Measurements from ENCODE around the gene ZFAND3. TPM values are rescaled to one million over a fixed set of nuclear protein-coding genes. Genes with fewer than 3 reads are reported as not detected.

The ZFAND3 gene
- total RNA-seq, 1 experiment from 2014 or later: 107 TPM

GRCh38 chr6:38149531-38149930, 330.0 kb downstream of the ZFAND3 start:
- H3K27ac Mint-ChIP-seq (ENCODE audit: unreplicated experiment): no peak overlapping the region
- no peak overlapping the region for H3K4me3 Mint-ChIP-seq (ENCODE audit: unreplicated experiment)
- H3K27me3 ChIP-seq (replicated peaks; ENCODE audit: control insufficient read depth, insufficient read depth, low read length): no peaks in the 10 kb centered on the region

GRCh38 chr6:38150021-38150420, 330.5 kb downstream of the ZFAND3 start:
- H3K27ac Mint-ChIP-seq (ENCODE audit: unreplicated experiment): no peak overlapping the region
- intact Hi-C loops (cut with micrococcal nuclease; ENCODE audit: unreplicated experiment): no loop called here

More at GRCh38 chr6:38149531-38149930, 330.0 kb downstream of the ZFAND3 start:
- intact Hi-C loops (cut with micrococcal nuclease; ENCODE audit: unreplicated experiment): no loop called here
- H3K36me3 ChIP-seq (ENCODE audit: control insufficient read depth, insufficient read depth, low read length): no peaks in the 10 kb centered on the region
- Mint-ChIP-seq H3K4me1 (ENCODE audit: low read depth, unreplicated experiment) (no peaks in the 10 kb centered on the region), H3K36me3 (ENCODE audit: insufficient read depth, unreplicated experiment) (peaks cover 18% of the 10 kb centered on the region), H3K9me3 (ENCODE audit: unreplicated experiment) (no peaks in the 10 kb centered on the region), H3K27me3 (ENCODE audit: insufficient read depth, unreplicated experiment) (no peaks in the 10 kb centered on the region)
- H3K9me3 ChIP-seq: no peaks in the 10 kb centered on the region
- POLR2A ChIA-PET: interaction anchor here (0.5 kb wide), 1 partner anchor 331 kb away, joined by 4 read pairs; no protein-coding TSS in a partner anchor
- H3K4me3 ChIP-seq (ENCODE audit: low read depth, low read length): no peak overlapping the region
- no peak for DNase-seq
- TF ChIP-seq, protein P1, sequence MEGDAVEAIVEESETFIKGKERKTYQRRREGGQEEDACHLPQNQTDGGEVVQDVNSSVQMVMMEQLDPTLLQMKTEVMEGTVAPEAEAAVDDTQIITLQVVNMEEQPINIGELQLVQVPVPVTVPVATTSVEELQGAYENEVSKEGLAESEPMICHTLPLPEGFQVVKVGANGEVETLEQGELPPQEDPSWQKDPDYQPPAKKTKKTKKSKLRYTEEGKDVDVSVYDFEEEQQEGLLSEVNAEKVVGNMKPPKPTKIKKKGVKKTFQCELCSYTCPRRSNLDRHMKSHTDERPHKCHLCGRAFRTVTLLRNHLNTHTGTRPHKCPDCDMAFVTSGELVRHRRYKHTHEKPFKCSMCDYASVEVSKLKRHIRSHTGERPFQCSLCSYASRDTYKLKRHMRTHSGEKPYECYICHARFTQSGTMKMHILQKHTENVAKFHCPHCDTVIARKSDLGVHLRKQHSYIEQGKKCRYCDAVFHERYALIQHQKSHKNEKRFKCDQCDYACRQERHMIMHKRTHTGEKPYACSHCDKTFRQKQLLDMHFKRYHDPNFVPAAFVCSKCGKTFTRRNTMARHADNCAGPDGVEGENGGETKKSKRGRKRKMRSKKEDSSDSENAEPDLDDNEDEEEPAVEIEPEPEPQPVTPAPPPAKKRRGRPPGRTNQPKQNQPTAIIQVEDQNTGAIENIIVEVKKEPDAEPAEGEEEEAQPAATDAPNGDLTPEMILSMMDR (IDR thresholded peaks at IDR 0.05; ENCODE audit: insufficient read depth in 1 of 2, low read depth in 1 of 2, low read length in 1 of 2, severe bottlenecking in 1 of 2, unreplicated experiment in 1 of 2): no peak
- H3K4me1 ChIP-seq: no peaks in the 10 kb centered on the region
- CTCF ChIA-PET: interaction anchor here (0.6 kb wide), 1 partner anchor 980 kb away, joined by 5 read pairs; the partner anchor contains the start of gene PIM1
- BruUV-seq (replicated peaks): no TSS peak

DNA sequence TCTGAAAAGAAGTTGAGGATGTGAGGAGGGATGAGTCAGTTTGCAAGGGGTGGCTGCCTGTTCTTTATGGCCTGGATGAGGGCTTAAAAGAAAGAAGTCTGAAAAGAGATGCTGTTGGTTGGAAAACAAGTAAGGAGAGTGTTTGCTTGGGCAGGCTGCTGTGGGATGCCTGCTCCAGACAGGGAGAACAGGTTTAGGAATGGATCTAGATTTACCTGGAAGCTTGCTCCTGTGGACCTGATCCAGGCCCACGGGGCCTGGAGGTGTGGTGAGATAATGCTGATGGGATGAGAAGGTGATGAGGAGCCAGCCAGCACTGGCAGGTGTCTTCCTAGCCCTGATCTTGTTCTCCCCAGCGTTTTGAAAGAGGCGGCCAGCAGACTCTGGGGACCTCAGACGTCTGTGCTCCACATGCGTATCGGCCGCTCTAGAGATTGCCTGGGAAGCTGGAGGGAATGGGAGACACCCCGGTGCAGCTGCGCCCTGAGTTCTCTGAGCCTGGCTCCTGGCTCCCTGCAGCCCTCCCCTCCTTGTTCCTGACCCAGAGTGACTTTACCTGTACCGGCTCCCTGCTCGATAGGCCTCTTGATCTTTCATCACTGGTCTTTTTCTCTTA, 331.3 kb downstream of the ZFAND3 start:
- no peak overlapping the region for H3K4me3 Mint-ChIP-seq (ENCODE audit: unreplicated experiment)
- no TSS peak for BruUV-seq (replicated peaks)
- ChIA-PET CTCF (no interaction called here), POLR2A (no interaction called here)
- no peaks in the 10 kb centered on the region for H3K4me1 Mint-ChIP-seq (ENCODE audit: low read depth, unreplicated experiment)
- Histone ChIP-seq H3K4me1 (no peaks in the 10 kb centered on the region), H3K27me3 (replicated peaks; ENCODE audit: control insufficient read depth, insufficient read depth, low read length) (no peaks in the 10 kb centered on the region), H3K4me3 (ENCODE audit: low read depth, low read length) (no peak overlapping the region), H3K36me3 (ENCODE audit: control insufficient read depth, insufficient read depth, low read length) (no peaks in the 10 kb centered on the region), H3K9me3 (no peaks in the 10 kb centered on the region)
- H3K27ac Mint-ChIP-seq (ENCODE audit: unreplicated experiment): no peak overlapping the region
- H3K9me3 Mint-ChIP-seq (ENCODE audit: unreplicated experiment): no peaks in the 10 kb centered on the region
- TF ChIP-seq, protein P1 (IDR thresholded peaks at IDR 0.05; ENCODE audit: insufficient read depth in 1 of 2, low read depth in 1 of 2, low read length in 1 of 2, severe bottlenecking in 1 of 2, unreplicated experiment in 1 of 2): no peak
- H3K36me3 Mint-ChIP-seq (ENCODE audit: insufficient read depth, unreplicated experiment): peaks cover 24% of the 10 kb centered on the region
- DNase-seq: no peak
- intact Hi-C loops (cut with micrococcal nuclease; ENCODE audit: unreplicated experiment): no loop called here
- no peaks in the 10 kb centered on the region for H3K27me3 Mint-ChIP-seq (ENCODE audit: insufficient read depth, unreplicated experiment)

More at GRCh38 chr6:38150021-38150420, 330.5 kb downstream of the ZFAND3 start:
- H3K4me3 ChIP-seq (ENCODE audit: low read depth, low read length): no peak overlapping the region
- no peaks in the 10 kb centered on the region for H3K4me1 ChIP-seq
- ChIA-PET CTCF (interaction anchor here (0.6 kb wide), 1 partner anchor 980 kb away, joined by 5 read pairs; the partner anchor contains the start of gene PIM1), POLR2A (interaction anchor here (0.5 kb wide), 1 partner anchor 332 kb away, joined by 4 read pairs; no protein-coding TSS in a partner anchor)
- H3K4me1 Mint-ChIP-seq (ENCODE audit: low read depth, unreplicated experiment): no peaks in the 10 kb centered on the region
- TF ChIP-seq, protein P1 (IDR thresholded peaks at IDR 0.05; ENCODE audit: insufficient read depth in 1 of 2, low read depth in 1 of 2, low read length in 1 of 2, severe bottlenecking in 1 of 2, unreplicated experiment in 1 of 2): no peak
- H3K27me3 ChIP-seq (replicated peaks; ENCODE audit: control insufficient read depth, insufficient read depth, low read length): no peaks in the 10 kb centered on the region
- peaks cover 20% of the 10 kb centered on the region for H3K36me3 Mint-ChIP-seq (ENCODE audit: insufficient read depth, unreplicated experiment)
- no peaks in the 10 kb centered on the region for H3K9me3 ChIP-seq
- no TSS peak for BruUV-seq (replicated peaks)
- H3K9me3 Mint-ChIP-seq (ENCODE audit: unreplicated experiment): no peaks in the 10 kb centered on the region
- no peak overlapping the region for H3K4me3 Mint-ChIP-seq (ENCODE audit: unreplicated experiment)
- no peak for DNase-seq
- no peaks in the 10 kb centered on the region for H3K27me3 Mint-ChIP-seq (ENCODE audit: insufficient read depth, unreplicated experiment)
- H3K36me3 ChIP-seq (ENCODE audit: control insufficient read depth, insufficient read depth, low read length): no peaks in the 10 kb centered on the region

Measured in Caco-2 (cell line).